WTC11 (cell line): ENCODE results near the gene DLX2. TPM values are rescaled to one million over a fixed set of nuclear protein-coding genes. Genes with fewer than 3 reads are reported as not detected.

ENCODE experiments used
- ATAC-seq: fragments of 200-7000 bp; cut with Tn5 transposase; 2 replicates; pipeline ENCODE4 v1.10.0; 2021; ENCODE audit warnings: mild to moderate bottlenecking, moderate library complexity
- CTCF ChIA-PET: fragments of 300-600 bp; sonication (Branson Sonifier 250); formaldehyde crosslinking; loops from one replicate; lab custom pipeline; 2021; ENCODE audit warnings: antibody characterized with exemption; lab: Charles Lee
- POLR2A ChIA-PET: fragments of 350-600 bp; sonication (Branson Sonifier 250); formaldehyde crosslinking; loops from one replicate; lab custom pipeline; 2021; ENCODE audit warnings: antibody characterized with exemption; lab: Charles Lee
- DNase-seq: peaks from one replicate; pipeline ENCODE4 v3.0.0; 2021; ENCODE audit warnings: low spot score
- H3K27ac Mint-ChIP-seq: 2 replicates; pipeline ENCODE4 v1.8.0; 2021; ENCODE audit warnings: mixed read lengths
- H3K27me3 Mint-ChIP-seq: 2 replicates; pipeline ENCODE4 v1.8.0; 2021; ENCODE audit warnings: low read depth, mild to moderate bottlenecking, moderate library complexity, mixed read lengths
- H3K36me3 Mint-ChIP-seq: 2 replicates; pipeline ENCODE4 v1.8.0; 2021; ENCODE audit warnings: mixed read lengths
- H3K4me1 Mint-ChIP-seq: 2 replicates; pipeline ENCODE4 v1.8.0; 2022; ENCODE audit warnings: mixed read lengths
- H3K4me3 Mint-ChIP-seq: 2 replicates; pipeline ENCODE4 v1.8.0; 2021; ENCODE audit warnings: mild to moderate bottlenecking, moderate library complexity, mixed read lengths
- H3K9me3 Mint-ChIP-seq: 2 replicates; pipeline ENCODE4 v1.8.0; 2021; ENCODE audit warnings: mixed read lengths
- CBFB ChIP-seq: sonication (generic); formaldehyde crosslinking; IDR thresholded peaks from 2 replicates; pipeline ENCODE4 v1.8.1; 2022; ENCODE audit warnings: mild to moderate bottlenecking, low read depth, missing genetic modification reagents
- CTCF ChIP-seq: fragments of 200-600 bp; IDR thresholded peaks from 2 replicates; pipeline ENCODE4 v1.8.0; 2022; ENCODE audit warnings: antibody characterized with exemption
- E2F4 ChIP-seq: sonication (generic); formaldehyde crosslinking; IDR thresholded peaks from 2 replicates; pipeline ENCODE4 v1.8.1; 2022; ENCODE audit warnings: low read depth, mild to moderate bottlenecking, moderate library complexity, missing genetic modification reagents, borderline replicate concordance
- ELF4 ChIP-seq: sonication (generic); formaldehyde crosslinking; IDR thresholded peaks from 2 replicates; pipeline ENCODE4 v1.8.1; 2022; ENCODE audit warnings: low read depth, mild to moderate bottlenecking, moderate library complexity, missing genetic modification reagents
- FOXP1 ChIP-seq: sonication (generic); formaldehyde crosslinking; IDR thresholded peaks from 2 replicates; pipeline ENCODE4 v1.8.0; 2022; ENCODE audit warnings: missing genetic modification reagents, mild to moderate bottlenecking, moderate library complexity, borderline replicate concordance
- GRHL2 ChIP-seq: fragments of 250-450 bp; sonication (Bioruptor Pico); IDR thresholded peaks from 2 replicates; pipeline ENCODE4 v1.8.0; 2022; ENCODE audit warnings: mild to moderate bottlenecking, moderate library complexity; ENCODE audit not compliant: insufficient replicate concordance, severe bottlenecking
- HMGA2 ChIP-seq: fragments of 250-450 bp; sonication (Bioruptor Pico); IDR thresholded peaks from 2 replicates; pipeline ENCODE4 v1.4.0; 2021; ENCODE audit warnings: mild to moderate bottlenecking, moderate library complexity
- HMGXB4 ChIP-seq: sonication (generic); formaldehyde crosslinking; IDR thresholded peaks from 2 replicates; pipeline ENCODE4 v1.8.1; 2023; ENCODE audit warnings: mild to moderate bottlenecking, moderate library complexity, missing genetic modification reagents
- JAZF1 ChIP-seq: fragments of 250-450 bp; sonication (Bioruptor Pico); IDR thresholded peaks from 2 replicates; pipeline ENCODE4 v1.9.0; 2021; ENCODE audit warnings: moderate library complexity, mild to moderate bottlenecking, inconsistent platforms
- MXD4 ChIP-seq: fragments of 250-450 bp; sonication (Bioruptor Pico); IDR thresholded peaks from 2 replicates; pipeline ENCODE4 v1.8.0; 2021; ENCODE audit warnings: mild to moderate bottlenecking, moderate library complexity, borderline replicate concordance
- NFATC4 ChIP-seq: fragments of 250-450 bp; sonication (Bioruptor Pico); IDR thresholded peaks from 2 replicates; pipeline ENCODE4 v1.9.0; 2021; ENCODE audit warnings: mild to moderate bottlenecking
- SOX15 ChIP-seq: fragments of 250-450 bp; sonication (Bioruptor Pico); IDR thresholded peaks from 2 replicates; pipeline ENCODE4 v1.9.0; 2021; ENCODE audit warnings: mild to moderate bottlenecking
- TCF7 ChIP-seq: sonication (generic); formaldehyde crosslinking; IDR thresholded peaks from 2 replicates; pipeline ENCODE4 v1.8.0; 2022; ENCODE audit warnings: mild to moderate bottlenecking, low read depth, missing genetic modification reagents, moderate library complexity
- USF1 ChIP-seq: sonication (generic); formaldehyde crosslinking; IDR thresholded peaks from 2 replicates; pipeline ENCODE4 v1.8.0; 2022; ENCODE audit warnings: mild to moderate bottlenecking, missing genetic modification reagents
- ZBTB21 ChIP-seq: sonication (generic); formaldehyde crosslinking; IDR thresholded peaks from 2 replicates; pipeline ENCODE4 v1.8.1; 2023; ENCODE audit warnings: mild to moderate bottlenecking, missing genetic modification reagents, borderline replicate concordance
- ZNF281 ChIP-seq: sonication (generic); formaldehyde crosslinking; IDR thresholded peaks from 2 replicates; pipeline ENCODE4 v1.8.0; 2023; ENCODE audit warnings: mild to moderate bottlenecking, missing genetic modification reagents
- ZNF317 ChIP-seq: sonication (generic); formaldehyde crosslinking; IDR thresholded peaks from 2 replicates; pipeline ENCODE4 v1.8.1; 2023; ENCODE audit warnings: low read depth, mild to moderate bottlenecking, moderate library complexity, missing genetic modification reagents, borderline replicate concordance
- total RNA-seq: library from RNA; stranded (reverse); gene quantifications from 3 replicates; pipeline ENCODE4 v1.2.3, GENCODE V29; 2021
- TF ChIP-seq, protein P1 (sequence below): sonication (generic); formaldehyde crosslinking; IDR thresholded peaks from 2 replicates; pipeline ENCODE4 v1.8.0; 2022; ENCODE audit warnings: mild to moderate bottlenecking, missing genetic modification reagents
- TF ChIP-seq, protein P2 (sequence below): sonication (generic); formaldehyde crosslinking; IDR thresholded peaks from 2 replicates; pipeline ENCODE4 v1.8.1; 2022; ENCODE audit warnings: missing genetic modification reagents, borderline replicate concordance
- TF ChIP-seq, protein P3 (sequence below): fragments of 250-450 bp; sonication (Bioruptor Pico); IDR thresholded peaks from 2 replicates; pipeline ENCODE4 v1.9.0; 2021; ENCODE audit warnings: moderate library complexity, mild to moderate bottlenecking, inconsistent platforms, borderline replicate concordance

The DLX2 gene
- total RNA-seq, 1 experiment from 2014 or later, result 0.28 TPM

- Mint-ChIP-seq H3K4me3 (no peak overlapping the region), H3K4me1 (0 out of 2 replicates have a peak, but pooled peaks cover 7% of the 10 kb centered on the region), H3K27ac (no peak overlapping the region), H3K27me3 (peaks cover 36% of the 10 kb centered on the region), H3K36me3 (no peaks in the 10 kb centered on the region), H3K9me3 (peaks cover 17% of the 10 kb centered on the region)
- CTCF ChIA-PET, result interaction anchor here (1.1 kb wide), 1 partner anchor 21 kb away, joined by 4 read pairs; no protein-coding TSS in a partner anchor
- TF ChIP-seq, protein P1, sequence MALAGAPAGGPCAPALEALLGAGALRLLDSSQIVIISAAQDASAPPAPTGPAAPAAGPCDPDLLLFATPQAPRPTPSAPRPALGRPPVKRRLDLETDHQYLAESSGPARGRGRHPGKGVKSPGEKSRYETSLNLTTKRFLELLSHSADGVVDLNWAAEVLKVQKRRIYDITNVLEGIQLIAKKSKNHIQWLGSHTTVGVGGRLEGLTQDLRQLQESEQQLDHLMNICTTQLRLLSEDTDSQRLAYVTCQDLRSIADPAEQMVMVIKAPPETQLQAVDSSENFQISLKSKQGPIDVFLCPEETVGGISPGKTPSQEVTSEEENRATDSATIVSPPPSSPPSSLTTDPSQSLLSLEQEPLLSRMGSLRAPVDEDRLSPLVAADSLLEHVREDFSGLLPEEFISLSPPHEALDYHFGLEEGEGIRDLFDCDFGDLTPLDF, result no peak
- TF ChIP-seq HMGA2 (CRISPR knock-in tag), result no peak
- TF ChIP-seq TCF7 (CRISPR knock-in tag), result no peak
- TF ChIP-seq HMGXB4 (CRISPR knock-in tag), result no peak
- TF ChIP-seq, protein P2, sequence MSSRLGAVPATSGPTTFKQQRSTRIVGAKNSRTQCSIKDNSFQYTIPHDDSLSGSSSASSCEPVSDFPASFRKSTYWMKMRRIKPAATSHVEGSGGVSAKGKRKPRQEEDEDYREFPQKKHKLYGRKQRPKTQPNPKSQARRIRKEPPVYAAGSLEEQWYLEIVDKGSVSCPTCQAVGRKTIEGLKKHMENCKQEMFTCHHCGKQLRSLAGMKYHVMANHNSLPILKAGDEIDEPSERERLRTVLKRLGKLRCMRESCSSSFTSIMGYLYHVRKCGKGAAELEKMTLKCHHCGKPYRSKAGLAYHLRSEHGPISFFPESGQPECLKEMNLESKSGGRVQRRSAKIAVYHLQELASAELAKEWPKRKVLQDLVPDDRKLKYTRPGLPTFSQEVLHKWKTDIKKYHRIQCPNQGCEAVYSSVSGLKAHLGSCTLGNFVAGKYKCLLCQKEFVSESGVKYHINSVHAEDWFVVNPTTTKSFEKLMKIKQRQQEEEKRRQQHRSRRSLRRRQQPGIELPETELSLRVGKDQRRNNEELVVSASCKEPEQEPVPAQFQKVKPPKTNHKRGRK (CRISPR knock-in tag), result no peak
- TF ChIP-seq FOXP1 (CRISPR knock-in tag), result no peak
- no peak for TF ChIP-seq SOX15 (CRISPR knock-in tag)
- TF ChIP-seq JAZF1 (CRISPR knock-in tag), result no peak
- no peak for TF ChIP-seq MXD4 (CRISPR knock-in tag)
- TF ChIP-seq, protein P3, sequence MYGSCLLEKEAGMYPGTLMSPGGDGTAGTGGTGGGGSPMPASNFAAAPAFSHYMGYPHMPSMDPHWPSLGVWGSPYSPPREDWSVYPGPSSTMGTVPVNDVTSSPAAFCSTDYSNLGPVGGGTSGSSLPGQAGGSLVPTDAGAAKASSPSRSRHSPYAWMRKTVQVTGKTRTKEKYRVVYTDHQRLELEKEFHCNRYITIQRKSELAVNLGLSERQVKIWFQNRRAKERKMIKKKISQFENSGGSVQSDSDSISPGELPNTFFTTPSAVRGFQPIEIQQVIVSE (CRISPR knock-in tag), result no peak
- TF ChIP-seq CBFB (CRISPR knock-in tag), result no peak
- no peak for TF ChIP-seq ZBTB21 (CRISPR knock-in tag)
- no peak for TF ChIP-seq ZNF281 (CRISPR knock-in tag)
- no peak for TF ChIP-seq USF1
- TF ChIP-seq E2F4 (CRISPR knock-in tag), result no peak
- TF ChIP-seq ZNF317, result no peak
- TF ChIP-seq NFATC4, result no peak
- TF ChIP-seq CTCF, result no peak
- TF ChIP-seq GRHL2 (CRISPR knock-in tag), result no peak
- no peak for TF ChIP-seq ELF4
- DNase-seq, result no peak
- ATAC-seq, result no peak
- POLR2A ChIA-PET, result no interaction called here
Measured at GRCh38 chr2:172147944-172148650, 45.4 kb upstream of the DLX2 start.
